GM12878 (cell line): ENCODE results near the gene CTRB2. TPM values are rescaled to one million over a fixed set of nuclear protein-coding genes. Genes with fewer than 3 reads are reported as not detected.

ENCODE experiments used
- ATAC-seq: fragments of 200-7000 bp; cut with Tn5 transposase; 3 replicates; pipeline ENCODE4 v1.9.1; 2020; ENCODE audit warnings: mild to moderate bottlenecking, moderate library complexity
- BruUV-seq: library from RNA; stranded (reverse); fragments of 400-500 nt; replicated peaks from 2 replicates; lab custom pipeline; 2021; lab: Mats Ljungman, UMichigan
- CTCF ChIA-PET: fragments of 300-600 bp; sonication (Branson Sonifier 250); formaldehyde crosslinking; extraction: SDS; loops from one replicate; lab custom pipeline; 2021; ENCODE audit warnings: inconsistent platforms; lab: Yijun Ruan, JAX
- POLR2A ChIA-PET: fragments of 350-600 bp; formaldehyde crosslinking; extraction: SDS; loops from one replicate; lab custom pipeline; 2021; ENCODE audit warnings: inconsistent platforms; lab: Charles Lee
- RAD21 ChIA-PET: fragments of 300-600 bp; sonication (Branson Sonifier 250); formaldehyde crosslinking; loops from one replicate; lab custom pipeline; 2023; ENCODE audit warnings: antibody characterized with exemption; ENCODE audit not compliant: unreplicated experiment; lab: Charles Lee
- SMC1A ChIA-PET: fragments of 300-600 bp; sonication (Branson Sonifier 250); formaldehyde crosslinking; loops from one replicate; lab custom pipeline; 2023; ENCODE audit not compliant: unreplicated experiment, uncharacterized antibody; lab: Charles Lee
- DNase-seq: peaks from one replicate; pipeline ENCODE4 v3.0.0-alpha.2; 2011; ENCODE audit warnings: low read depth, low spot score
- FAIRE-seq: peaks from 3 replicates; lab custom pipeline; 2011; peaks lifted over from hg19 to GRCh38; lab: Jason Lieb, UNC
- H2AFZ ChIP-seq: 2 replicates; pipeline ENCODE4 v1.6.0; 2011; ENCODE audit warnings: low read depth, low read length, control low read depth; ENCODE audit not compliant: control insufficient read depth
- H3K27ac ChIP-seq: 2 replicates; pipeline ENCODE4 v1.5.1; 2011; ENCODE audit warnings: control low read depth; ENCODE audit not compliant: control insufficient read depth, insufficient read depth
- H3K27me3 ChIP-seq, 2 experiments: replicated peaks in 1 of 2; 2 replicates each; pipeline versions ENCODE4 v1.6.0 to v1.6.1; 2011; ENCODE audit warnings: low read length in 1 of 2; ENCODE audit not compliant: control insufficient read depth in 2 of 2, insufficient read depth in 2 of 2
- H3K36me3 ChIP-seq, 2 experiments: 2 replicates each; pipeline ENCODE4 v1.5.1; 2011; ENCODE audit warnings: low read length in 1 of 2; ENCODE audit not compliant: control insufficient read depth in 2 of 2, insufficient read depth in 2 of 2
- H3K4me1 ChIP-seq: 2 replicates; pipeline ENCODE4 v1.6.1; 2011; ENCODE audit warnings: mild to moderate bottlenecking, low read length, moderate library complexity, mixed read lengths; ENCODE audit not compliant: control insufficient read depth, insufficient read depth
- H3K4me2 ChIP-seq: 2 replicates; pipeline ENCODE4 v1.6.0; 2011; ENCODE audit warnings: control low read depth; ENCODE audit not compliant: control insufficient read depth, insufficient read depth
- H3K4me3 ChIP-seq: fragments of 200-600 bp; sonication (generic); 2 replicates; pipeline ENCODE4 v1.5.1; 2016
- H3K79me2 ChIP-seq: 2 replicates; pipeline ENCODE4 v1.6.0; 2011; ENCODE audit warnings: low read length; ENCODE audit not compliant: control insufficient read depth, insufficient read depth
- H3K9ac ChIP-seq: 2 replicates; pipeline ENCODE4 v1.8.0; 2011; ENCODE audit warnings: low read length, control low read depth, mixed read lengths; ENCODE audit not compliant: control insufficient read depth, insufficient read depth
- H3K9me3 ChIP-seq: replicated peaks from 3 replicates; pipeline ENCODE4 v1.5.1; 2011; ENCODE audit warnings: mild to moderate bottlenecking, low read length; ENCODE audit not compliant: control insufficient read depth, insufficient read depth
- H4K20me1 ChIP-seq: 2 replicates; pipeline ENCODE4 v1.6.0; 2011; ENCODE audit not compliant: control insufficient read depth, insufficient read depth
- ASH2L ChIP-seq: fragments of 300-600, 200-600 bp; sonication (generic); IDR thresholded peaks from 2 replicates; pipeline ENCODE4 v1.6.1; 2017; ENCODE audit warnings: low read depth, mild to moderate bottlenecking, borderline replicate concordance
- ATF2 ChIP-seq: IDR thresholded peaks from 2 replicates; pipeline ENCODE4 v1.6.1; 2012; ENCODE audit warnings: low read length, inconsistent platforms
- BMI1 ChIP-seq: fragments of 450-650 bp; IDR thresholded peaks from 2 replicates; pipeline ENCODE4 v1.6.1; 2016; ENCODE audit warnings: mild to moderate bottlenecking, moderate library complexity, borderline replicate concordance
- E4F1 ChIP-seq: fragments of 450-650 bp; IDR thresholded peaks from 2 replicates; pipeline ENCODE4 v1.6.1; 2018; ENCODE audit warnings: borderline replicate concordance, mild to moderate bottlenecking; ENCODE audit not compliant: partially characterized antibody
- ETV6 ChIP-seq, 2 experiments: fragments of 450-650 bp in 1 of 2; IDR thresholded peaks in 1 of 2; conservative IDR thresholded peaks in 1 of 2; 2 replicates each; pipeline ENCODE4 v1.6.1; 2014; ENCODE audit warnings: antibody characterized with exemption in 1 of 2, borderline replicate concordance in 1 of 2, low read depth in 1 of 2, mild to moderate bottlenecking in 1 of 2, moderate library complexity in 1 of 2
- MXI1 ChIP-seq: fragments of 150-350 bp; IDR thresholded peaks from 2 replicates; pipeline ENCODE4 v1.6.1; 2011; ENCODE audit warnings: low read depth, mild to moderate bottlenecking, inconsistent platforms, low read length, improper control_type of control experiment
- RELB ChIP-seq: fragments of 450-650 bp; IDR thresholded peaks from 2 replicates; pipeline ENCODE4 v1.6.1; 2017; ENCODE audit warnings: low read depth, mild to moderate bottlenecking, moderate library complexity
- RFX5 ChIP-seq: IDR thresholded peaks from 2 replicates; pipeline ENCODE4 v1.6.1; 2011; ENCODE audit warnings: low read depth, low read length, improper control_type of control experiment
- SIN3A ChIP-seq: IDR thresholded peaks from 2 replicates; pipeline ENCODE4 v1.6.1; 2012; ENCODE audit warnings: low read depth, low read length, improper control_type of control experiment
- SREBF1 ChIP-seq: IDR thresholded peaks from 2 replicates; pipeline ENCODE4 v1.6.1; 2012; ENCODE audit warnings: mild to moderate bottlenecking, low read length
- SUPT20H ChIP-seq: IDR thresholded peaks from 2 replicates; pipeline ENCODE4 v1.6.1; 2011; ENCODE audit warnings: low read depth, mild to moderate bottlenecking, low read length, moderate library complexity, borderline replicate concordance; ENCODE audit not compliant: control insufficient read depth
- TARDBP ChIP-seq: IDR thresholded peaks from 2 replicates; pipeline ENCODE4 v1.6.1; 2016; ENCODE audit warnings: borderline replicate concordance
- ZBTB33 ChIP-seq: fragments of 450-650 bp; IDR thresholded peaks from 2 replicates; pipeline ENCODE4 v1.6.1; 2017; ENCODE audit warnings: mild to moderate bottlenecking
- ZNF622 ChIP-seq: fragments of 450-650 bp; IDR thresholded peaks from 2 replicates; pipeline ENCODE4 v1.6.1; 2017; ENCODE audit warnings: mild to moderate bottlenecking, inconsistent platforms
- WGBS: methylation state at CpG from one replicate; pipeline ENCODE4 v1.1.6; 2016; ENCODE audit warnings: low lambda C conversion rate; ENCODE audit not compliant: insufficient replicate concordance, insufficient coverage; ENCODE audit errors: missing lambda C conversion rate; 5-methylcytosine and 5-hydroxymethylcytosine counted together
- in situ Hi-C: fragments of 300-500 bp; cut with MboI; formaldehyde crosslinking; loops from 9 replicates; pipeline ENCODE4 v1.14.3; 2018; ENCODE audit warnings: mixed read lengths
- intact Hi-C: fragments of 100-400 bp; cut with micrococcal nuclease; formaldehyde crosslinking; loops from one replicate; pipeline ENCODE4 v1.14.2; 2022; ENCODE audit not compliant: unreplicated experiment
- polyA plus RNA-seq, 11 experiments: library from polyadenylated mRNA; depleted of rRNA in 4 of 11; unstranded in 6 of 11; stranded (reverse) in 5 of 11; fragments of >200 nt; fragmentation: Nextera tagmentation in 4 of 11; fragmentation: Illumina TruSeq in 1 of 11; extraction: Ambion mirVana in 4 of 11; extraction: Trizol in 1 of 11; gene quantifications; 1 replicate in 1 of 11; 2 replicates in 10 of 11; pipeline versions ENCODE4 v1.2.1 to v1.2.3, GENCODE V29; 2011 to 2016; ENCODE audit warnings: inconsistent platforms in 2 of 11, missing spikeins in 2 of 11, low read depth in 1 of 11
- total RNA-seq, 4 experiments: library from RNA; depleted of rRNA in 3 of 4; stranded (reverse); fragments of >200 nt in 3 of 4; fragmentation: Illumina TruSeq in 1 of 4; extraction: Trizol in 1 of 4; gene quantifications; 2 replicates each; pipeline versions ENCODE4 v1.2.1 to v1.2.3, GENCODE V29; 2013 to 2021

The CTRB2 gene
- total and polyA plus RNA-seq, 10 of the 15 experiments (the other 5 are each of a cell fraction or from before 2014, with no cell fraction given) = 9.4 TPM; not detected in 9

- WGBS = 57% methylated on average over 5 of the region's 5 CpGs
These were observed 3.0 kb upstream of the CTRB2 start for GRCh38 chr16:75209944-75210343.

More at GRCh38 chr16:75209944-75210343, 3.0 kb upstream of the CTRB2 start:
- Histone ChIP-seq H3K4me2 (no peak overlapping the region), H2AFZ (no peak overlapping the region), H3K36me3 (no peaks in the 10 kb centered on the region), H3K4me3 (no peak overlapping the region), H3K27me3 (no peaks in the 10 kb centered on the region), H4K20me1 (no peaks in the 10 kb centered on the region), H3K27ac (no peak overlapping the region), H3K4me1 (peaks cover 5% of the 10 kb centered on the region), H3K9ac (no peak overlapping the region), H3K79me2 (no peaks in the 10 kb centered on the region), H3K9me3 (no peaks in the 10 kb centered on the region)
- ChIA-PET RAD21 (no interaction called here), CTCF (interaction anchor here (1.5 to 1.6 kb wide), 2 partner anchors 10 to 147 kb away, joined by 3 to 8 read pairs; no protein-coding TSS in a partner anchor), POLR2A (no interaction called here), SMC1A (no interaction called here)
- FAIRE-seq (no peak), DNase-seq (no peak), ATAC-seq (no peak)
- intact Hi-C loops (no loop called here), in situ Hi-C loops (loop anchor here (10.0 kb wide), 1 partner anchor 555 kb away; no protein-coding TSS in a partner anchor)
- BruUV-seq = no TSS peak
- TF ChIP-seq ZBTB33 = no peak
- no peak for TF ChIP-seq ATF2
- TF ChIP-seq RELB = no peak
- no peak for TF ChIP-seq E4F1
- no peak for TF ChIP-seq ZNF622
- no peak for TF ChIP-seq SUPT20H
- TF ChIP-seq RFX5 = no peak
- TF ChIP-seq ETV6 (conservative IDR thresholded peaks at IDR 0.05 in 1 of 2, IDR thresholded peaks at IDR 0.05 in 1 of 2; ENCODE audit: borderline replicate concordance in 1 of 2, low read depth in 1 of 2) = no peak
- no peak for TF ChIP-seq SREBF1
- no peak for TF ChIP-seq ASH2L
- TF ChIP-seq BMI1 = no peak
- TF ChIP-seq MXI1 = no peak
- TF ChIP-seq SIN3A = no peak
- TF ChIP-seq TARDBP = no peak
